HCEC 1CT (cell line): ENCODE measurements around the gene ACVR2A.

Experiments
- DNase-seq: peaks from one replicate; pipeline ENCODE4 v3.0.0-alpha.2; 2017

The ACVR2A gene

GRCh38 chr2:147855977-147856376 lies 11.1 kb downstream of the ACVR2A start:
- DNase-seq = no peak

GRCh38 chr2:147860009-147860408 lies 15.2 kb downstream of the ACVR2A start:
- DNase-seq = no peak

DNA sequence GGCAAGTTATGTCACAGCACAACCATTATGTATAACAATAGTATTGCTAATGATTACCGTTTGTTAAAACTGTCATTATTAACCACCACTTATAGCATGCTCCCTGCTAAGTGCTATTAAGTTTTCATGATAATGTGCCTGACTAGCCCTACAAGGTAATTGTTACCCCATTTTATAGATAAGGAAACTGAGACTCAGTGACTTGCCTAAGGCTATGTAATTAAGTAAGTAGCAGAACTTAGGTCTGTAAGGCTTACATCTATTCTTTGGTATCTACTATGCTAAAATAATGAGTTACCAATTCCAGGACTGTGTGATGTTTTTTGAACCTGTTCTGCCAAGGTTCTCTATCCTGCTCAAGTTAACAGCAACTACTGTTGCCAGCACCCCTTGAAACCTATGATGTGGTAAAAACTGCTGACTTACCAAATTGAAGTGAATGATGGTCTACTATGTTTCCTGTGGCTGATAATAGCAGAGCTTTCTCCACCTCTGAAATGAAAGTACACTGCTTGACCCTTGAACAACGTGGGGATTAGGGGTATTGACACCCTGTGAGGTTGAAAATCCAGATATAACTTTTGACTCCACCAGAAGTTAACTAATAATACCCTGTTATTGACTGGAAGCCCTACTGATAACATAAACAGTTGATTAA lies 18.2 kb downstream of the ACVR2A start:
- no peak for DNase-seq

GRCh38 chr2:147863835-147864234 lies 19.0 kb downstream of the ACVR2A start:
- peak; percentile 22 for DNase-seq

DNA sequence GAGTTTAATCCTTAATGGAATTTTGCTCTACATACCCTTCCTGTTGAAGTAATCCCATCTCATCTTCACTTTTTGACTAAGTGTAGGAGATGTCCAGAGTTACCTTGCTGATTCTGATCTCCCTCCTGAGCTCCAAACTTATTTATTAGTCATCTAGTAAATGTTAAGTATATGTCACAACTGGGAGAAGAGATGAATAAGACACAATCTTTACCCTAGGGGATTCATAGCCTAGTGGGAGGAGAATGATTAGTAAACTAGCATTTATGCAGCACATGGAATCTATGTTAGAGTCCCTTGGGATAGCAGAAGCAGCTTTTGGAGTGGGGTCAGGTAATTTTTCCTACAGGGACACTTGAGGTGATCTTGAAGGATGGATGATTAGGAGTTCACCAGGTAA lies 20.7 kb downstream of the ACVR2A start:
- DNase-seq = no peak

DNA sequence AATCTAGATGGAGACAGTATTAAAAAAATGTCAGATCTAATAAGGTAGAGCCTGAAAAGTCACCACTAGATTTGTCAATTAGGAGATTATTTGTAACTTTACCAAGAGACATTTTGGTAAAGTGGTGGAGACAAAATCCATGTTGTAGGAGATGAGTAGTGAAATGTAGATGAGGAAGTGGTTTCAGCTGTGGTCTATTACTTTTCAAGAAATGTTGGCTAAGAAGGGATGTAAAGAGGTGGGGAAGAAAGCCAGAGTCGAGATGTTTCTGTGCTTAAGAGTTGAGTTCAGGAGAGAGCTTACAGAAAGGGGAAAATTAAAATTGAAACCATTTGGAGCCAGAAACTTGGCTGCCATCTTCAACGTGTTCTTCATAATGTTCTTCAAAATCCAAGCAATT lies 22.2 kb downstream of the ACVR2A start:
- DNase-seq = no peak

- no peak for DNase-seq
These were observed 25.1 kb downstream of the ACVR2A start for GRCh38 chr2:147869934-147870333.

GRCh38 chr2:147872967-147873366 lies 28.1 kb downstream of the ACVR2A start:
- no peak for DNase-seq

DNA sequence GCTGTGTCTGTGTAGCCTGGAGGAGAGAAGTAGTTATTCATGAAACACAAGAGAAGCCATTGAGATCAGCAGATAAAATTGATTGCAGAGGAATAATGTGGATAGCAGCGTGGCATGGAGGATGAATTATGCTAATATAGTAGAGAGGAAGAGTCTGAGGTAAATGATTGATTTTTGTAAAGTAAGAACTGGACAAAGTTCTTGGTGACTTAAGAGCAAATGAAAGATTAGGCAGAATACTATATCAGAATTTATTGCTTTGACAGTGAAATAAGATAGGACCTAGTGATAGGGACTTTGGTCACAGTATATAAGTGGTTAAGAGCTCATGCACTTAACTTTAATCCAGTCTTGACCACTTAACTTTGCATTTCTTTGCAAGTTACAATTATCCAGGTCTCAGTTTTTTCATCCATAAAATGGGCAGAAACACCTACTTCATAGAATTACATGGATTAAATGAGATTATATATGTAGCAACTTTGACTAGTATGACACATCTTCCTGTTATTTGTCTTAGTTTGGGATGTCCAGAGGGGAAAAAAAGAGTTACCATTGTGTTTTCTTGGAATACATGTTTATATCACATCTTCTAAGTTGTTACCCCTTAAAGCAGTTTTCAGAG lies 29.1 kb downstream of the ACVR2A start:
- DNase-seq = no peak

DNA sequence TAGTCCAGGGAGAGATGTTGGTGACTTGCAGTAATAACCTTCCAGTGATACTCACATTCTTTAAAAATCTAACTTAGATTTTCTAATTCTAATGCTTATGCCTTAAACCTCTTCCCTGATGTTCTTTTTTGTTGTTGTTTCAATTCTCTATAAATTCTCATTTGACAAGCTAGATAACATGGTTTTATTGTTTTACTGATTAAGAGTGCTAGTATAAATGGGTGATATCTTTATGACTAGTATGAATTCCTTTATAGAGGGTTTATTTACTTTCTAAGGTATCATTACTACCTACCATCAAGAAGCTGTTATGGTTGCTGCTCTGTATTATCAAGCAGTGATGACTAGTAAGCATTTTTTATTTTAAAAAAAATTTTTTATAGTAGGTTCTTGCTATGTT lies 35.0 kb downstream of the ACVR2A start:
- no peak for DNase-seq

DNA sequence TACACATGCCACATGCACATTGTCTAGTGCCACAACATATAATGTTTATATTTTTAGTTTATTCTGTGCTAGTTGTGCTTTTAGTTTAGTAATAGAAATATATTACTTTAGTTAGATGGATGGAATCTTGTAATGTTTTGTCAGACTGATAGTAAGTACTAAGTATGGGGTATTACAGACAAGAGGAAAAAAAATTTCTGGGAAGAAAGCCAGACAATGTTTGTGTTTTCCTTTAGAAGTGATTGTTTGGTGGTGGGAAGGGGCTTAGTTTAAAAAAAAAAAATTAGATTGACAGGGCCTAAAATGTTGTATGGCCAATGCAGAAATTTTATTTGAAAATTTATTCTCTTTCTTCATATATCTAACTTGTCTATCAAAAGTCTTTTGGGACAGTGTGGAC lies 37.8 kb downstream of the ACVR2A start:
- no peak for DNase-seq

- no peak for DNase-seq
These were observed 40.0 kb downstream of the ACVR2A start for GRCh38 chr2:147884830-147885229.

DNA sequence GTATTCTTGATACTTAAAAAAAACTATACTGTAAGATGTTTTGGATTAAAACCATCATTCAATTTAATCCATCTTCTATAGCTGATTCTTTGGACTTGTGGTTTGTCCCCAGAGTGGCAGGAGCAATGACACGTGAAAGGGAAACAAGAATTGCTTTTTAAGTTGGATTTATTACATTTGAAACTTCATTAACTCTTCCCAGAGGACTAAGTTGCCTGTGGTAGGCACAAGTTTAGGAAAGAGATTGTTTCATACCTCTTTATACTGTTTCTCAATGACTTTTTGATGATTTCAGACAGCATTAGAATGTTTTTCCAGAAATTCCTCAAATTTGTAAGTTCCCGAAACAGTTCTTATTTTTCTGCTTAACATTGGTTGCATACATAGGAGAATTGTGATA lies 41.3 kb downstream of the ACVR2A start:
- DNase-seq = no peak

- DNase-seq = no peak
These were observed 43.9 kb downstream of the ACVR2A start for GRCh38 chr2:147888680-147889079.

DNA sequence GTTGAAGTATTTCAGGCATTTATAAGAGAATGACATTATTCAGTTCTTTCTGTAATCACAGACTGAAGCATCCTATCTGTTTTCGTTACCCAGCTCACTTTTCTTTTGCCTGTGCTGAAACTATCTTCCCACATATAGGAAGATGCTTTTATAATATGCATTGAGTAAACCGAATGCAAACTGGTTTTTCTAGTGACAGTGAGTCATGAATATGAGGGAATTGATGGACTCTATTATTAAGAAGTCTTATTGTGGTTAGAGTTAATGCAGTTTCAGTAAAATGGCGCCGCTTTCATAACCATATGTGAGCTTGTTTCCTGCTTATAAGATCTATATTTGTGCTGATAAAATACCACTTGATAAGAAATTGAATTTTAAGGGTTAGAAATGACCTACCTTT lies 59.2 kb downstream of the ACVR2A start:
- no peak for DNase-seq

- DNase-seq = no peak
These were observed 64.3 kb downstream of the ACVR2A start for GRCh38 chr2:147909178-147909577.

DNA sequence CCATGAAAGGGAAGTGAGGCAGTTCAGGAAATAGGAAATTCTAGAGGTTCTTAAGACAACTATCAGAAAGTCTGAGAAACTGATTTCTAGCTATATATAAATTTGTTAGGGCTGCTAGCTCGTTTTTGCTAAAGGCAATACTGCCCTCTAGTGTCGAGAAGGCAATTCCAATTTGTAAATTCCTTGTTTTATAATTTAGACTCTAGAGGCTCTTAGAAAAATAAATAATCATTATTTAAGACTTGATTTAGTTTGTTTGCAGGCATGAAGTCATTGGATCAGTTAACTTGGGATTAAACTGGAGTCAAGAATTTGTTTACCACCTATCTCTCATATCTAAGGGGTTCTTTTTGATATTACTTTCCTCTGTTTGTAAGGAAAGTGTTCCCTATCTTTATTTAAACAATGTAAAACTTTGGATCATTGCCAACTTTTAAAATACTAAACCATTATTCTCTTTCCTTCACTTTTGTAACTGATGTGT lies 66.2 kb downstream of the ACVR2A start:
- DNase-seq = peak; percentile 67

DNA sequence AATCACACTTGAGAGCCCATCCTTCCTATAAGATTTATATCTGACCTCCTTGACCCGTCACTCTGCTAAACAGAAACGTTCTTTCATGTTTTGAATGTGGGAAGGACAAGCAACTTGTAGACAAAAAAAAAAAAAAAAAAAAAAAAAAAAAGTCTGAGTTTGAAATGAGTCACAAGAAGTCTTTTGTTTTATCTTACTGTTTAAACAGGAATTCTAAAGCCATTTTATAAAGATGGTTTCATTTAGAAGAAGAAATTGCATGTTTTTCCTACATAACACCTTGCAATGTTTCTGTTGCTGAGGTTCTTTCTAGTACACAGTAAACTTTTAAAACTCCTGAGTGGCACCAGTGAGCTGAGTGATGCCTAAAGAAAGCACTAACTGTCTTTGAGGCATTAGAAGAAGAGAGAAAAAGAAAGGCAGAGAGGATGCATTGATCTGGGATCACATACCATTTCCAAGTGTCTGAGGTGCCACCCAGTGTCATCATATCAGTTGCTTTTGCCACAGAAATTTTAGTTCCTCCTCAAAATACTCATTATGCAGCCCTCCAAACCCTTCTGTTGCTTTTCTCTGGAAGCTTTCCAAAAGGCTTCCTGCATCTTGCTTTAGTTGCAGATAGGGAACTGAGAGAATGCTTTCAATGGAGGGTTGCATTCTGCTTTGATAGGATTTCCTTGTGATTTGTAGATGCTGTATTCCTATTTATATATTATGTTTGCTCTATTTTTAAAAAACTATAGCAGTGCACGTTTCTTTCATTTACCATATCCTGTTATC lies 69.1 kb downstream of the ACVR2A start:
- no peak for DNase-seq

DNA sequence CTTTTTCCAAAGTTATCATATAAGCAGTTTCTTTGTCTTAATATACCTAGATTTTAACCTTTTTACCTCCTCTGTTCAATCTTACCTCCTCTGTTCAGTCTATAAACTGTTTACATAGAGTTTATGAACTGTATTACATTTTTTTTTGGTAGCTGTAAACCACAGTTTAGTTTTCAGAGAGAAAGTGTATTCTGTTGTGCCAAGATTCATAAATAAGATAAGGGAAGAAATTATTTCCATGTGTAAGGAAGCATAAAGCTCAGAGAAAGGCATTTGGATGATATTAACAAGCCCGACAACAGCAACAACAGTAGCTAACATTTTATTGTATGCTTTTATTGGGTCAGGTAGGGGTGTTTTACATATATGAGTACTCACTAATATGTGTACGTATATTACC lies 71.2 kb downstream of the ACVR2A start:
- DNase-seq = no peak

DNA sequence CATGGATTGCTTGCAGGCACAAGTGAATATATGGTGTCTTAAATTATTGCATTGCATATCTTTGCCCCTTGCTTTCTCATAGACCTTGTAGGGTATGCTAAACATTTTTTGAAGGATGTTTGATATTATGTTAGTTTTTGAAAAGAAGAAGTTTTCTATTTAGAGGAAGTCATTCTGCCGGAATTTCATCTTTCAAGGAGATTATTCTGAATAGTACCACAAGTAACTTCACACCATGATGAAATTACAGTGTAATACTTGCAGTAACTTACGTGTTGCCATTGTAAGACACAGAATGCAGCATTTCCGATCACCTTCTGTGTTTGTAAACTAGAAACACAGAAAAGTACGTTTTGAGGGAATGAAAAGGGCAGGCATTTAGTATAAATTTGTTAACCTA lies 71.9 kb downstream of the ACVR2A start:
- DNase-seq = no peak

- DNase-seq = no peak
These were observed 72.3 kb downstream of the ACVR2A start for GRCh38 chr2:147917161-147917560.

DNA sequence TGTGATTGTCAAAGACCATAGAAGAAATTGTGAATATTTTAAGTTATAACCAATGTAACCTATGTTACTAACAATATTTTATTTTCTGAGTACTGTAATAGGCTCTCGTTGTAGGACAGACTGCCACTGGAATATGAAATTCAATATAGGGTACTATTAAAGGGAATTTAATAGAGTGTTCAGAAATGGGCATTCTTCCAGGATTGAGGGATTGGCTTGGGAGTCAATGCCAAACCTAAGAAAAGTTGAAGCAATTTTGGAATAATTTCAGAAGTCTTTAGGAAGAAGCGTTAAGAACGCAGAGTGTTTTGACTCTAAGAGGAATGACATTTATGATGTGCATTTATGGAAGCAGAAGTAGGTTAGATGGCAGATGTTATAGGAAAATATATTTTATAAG lies 79.0 kb downstream of the ACVR2A start:
- DNase-seq = no peak

DNA sequence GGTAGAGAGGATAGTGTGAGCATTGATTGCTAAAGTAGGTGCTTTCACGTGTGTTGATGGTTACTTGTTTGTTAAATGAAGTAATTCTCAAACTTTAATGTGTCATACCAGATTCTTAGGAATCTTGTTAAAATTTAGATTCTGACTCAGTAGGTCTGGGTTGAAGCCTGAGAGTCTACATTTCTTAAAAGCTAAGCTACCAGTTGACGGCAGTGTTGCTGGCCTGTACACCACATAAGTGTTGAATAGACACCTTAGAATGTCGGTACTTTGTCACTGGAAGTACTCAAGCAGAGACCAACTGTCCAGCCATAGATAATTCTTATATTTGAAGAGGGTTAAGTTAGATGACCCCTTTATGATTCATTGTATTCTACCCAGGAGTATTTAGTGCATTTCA lies 79.8 kb downstream of the ACVR2A start:
- DNase-seq = no peak

DNA sequence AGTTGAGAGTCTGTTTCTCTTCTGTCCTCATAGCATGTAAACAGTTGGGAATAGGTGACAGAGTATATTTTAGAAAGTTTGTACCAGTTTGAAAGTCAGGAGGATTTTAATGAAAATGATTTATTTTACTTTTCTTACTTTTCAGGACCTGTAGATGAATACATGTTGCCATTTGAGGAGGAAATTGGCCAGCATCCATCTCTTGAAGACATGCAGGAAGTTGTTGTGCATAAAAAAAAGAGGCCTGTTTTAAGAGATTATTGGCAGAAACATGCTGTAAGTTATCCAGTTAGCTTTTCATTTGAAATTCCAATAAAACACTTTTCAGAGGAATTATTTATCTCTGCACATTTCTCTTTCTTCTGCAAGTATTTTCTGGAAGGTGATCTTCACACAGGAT lies 81.1 kb downstream of the ACVR2A start:
- DNase-seq = no peak
